Adrenal gland (tissue), 5 donors: Measurements from ENCODE around the gene PRUNE1.

Experiments
- POLR2A ChIP-seq, 2 donors: fragments of 450-650 bp; IDR thresholded peaks; one replicate each; pipeline ENCODE4 v1.6.1; 2017; ENCODE audit warnings: antibody characterized with exemption in 2 of 2, mild to moderate bottlenecking in 2 of 2, moderate library complexity in 1 of 2
- TF ChIP-seq, protein P1 (sequence below), 6 experiments: fragments of 450-650 bp in 4 of 6; fragments of 200-600 bp in 2 of 6; sonication (generic) in 1 of 6; IDR thresholded peaks; 1 replicate in 5 of 6; 2 replicates in 1 of 6; pipeline versions ENCODE4 v1.5.1 to v1.8.0; 2016 to 2021; ENCODE audit warnings: antibody characterized with exemption in 6 of 6, mild to moderate bottlenecking in 2 of 6, moderate library complexity in 1 of 6
- donor health status: DM: no; HTN: no; CAD: no.

DNA sequence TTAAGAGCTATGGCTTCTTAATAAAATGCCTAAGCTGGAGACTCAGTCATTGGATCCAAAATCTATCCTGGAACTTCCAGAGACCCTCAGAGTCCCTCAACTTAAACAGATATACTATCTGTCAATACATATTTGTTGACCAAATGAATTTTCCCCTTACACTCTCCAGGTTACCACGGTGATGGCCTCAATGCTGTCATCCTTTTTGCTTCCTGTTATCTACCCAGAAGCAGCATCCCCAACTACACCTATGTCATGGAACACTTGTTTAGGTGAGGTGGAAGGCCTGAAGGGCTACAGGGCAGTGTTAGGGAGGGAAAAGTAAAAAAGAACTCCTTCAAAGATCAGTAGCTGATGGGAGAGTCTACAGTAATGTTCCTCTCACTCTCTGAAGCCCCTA lies 34.9 kb downstream of the PRUNE1 start:
- TF ChIP-seq, protein P1, sequence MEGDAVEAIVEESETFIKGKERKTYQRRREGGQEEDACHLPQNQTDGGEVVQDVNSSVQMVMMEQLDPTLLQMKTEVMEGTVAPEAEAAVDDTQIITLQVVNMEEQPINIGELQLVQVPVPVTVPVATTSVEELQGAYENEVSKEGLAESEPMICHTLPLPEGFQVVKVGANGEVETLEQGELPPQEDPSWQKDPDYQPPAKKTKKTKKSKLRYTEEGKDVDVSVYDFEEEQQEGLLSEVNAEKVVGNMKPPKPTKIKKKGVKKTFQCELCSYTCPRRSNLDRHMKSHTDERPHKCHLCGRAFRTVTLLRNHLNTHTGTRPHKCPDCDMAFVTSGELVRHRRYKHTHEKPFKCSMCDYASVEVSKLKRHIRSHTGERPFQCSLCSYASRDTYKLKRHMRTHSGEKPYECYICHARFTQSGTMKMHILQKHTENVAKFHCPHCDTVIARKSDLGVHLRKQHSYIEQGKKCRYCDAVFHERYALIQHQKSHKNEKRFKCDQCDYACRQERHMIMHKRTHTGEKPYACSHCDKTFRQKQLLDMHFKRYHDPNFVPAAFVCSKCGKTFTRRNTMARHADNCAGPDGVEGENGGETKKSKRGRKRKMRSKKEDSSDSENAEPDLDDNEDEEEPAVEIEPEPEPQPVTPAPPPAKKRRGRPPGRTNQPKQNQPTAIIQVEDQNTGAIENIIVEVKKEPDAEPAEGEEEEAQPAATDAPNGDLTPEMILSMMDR (IDR thresholded peaks at IDR 0.05) = no peak
- no peak for TF ChIP-seq POLR2A (IDR thresholded peaks at IDR 0.05)
